CD4-positive, alpha-beta T cell treated with Interleukin-1 beta for 1 hour (primary cell): Measurements from ENCODE around the gene IGFL1.
"Not testable (repeated sequence)": the region's sequence is repeated elsewhere in the genome, so short reads cannot be mapped to it uniquely, and the experiment has no call there.

ENCODE experiments used
- DNase-seq, 2 donors: peaks; one replicate each; pipeline ENCODE4 v3.0.0-alpha.2; 2020 to 2022

The IGFL1 gene

GRCh38 chr19:46229442-46229841 lies at the start of gene IGFL1:
Gene IGFL1, plus strand, starts transcription at chr19:46229742. Its CDS starts 33 bp downstream, at chr19:46229775.
- DNase-seq: no peak

- DNase-seq: peak in 1 of 2 donors; percentile 8
These were observed 48.7 kb upstream of the IGFL1 start for GRCh38 chr19:46180701-46181387.

- peak in 1 of 2 donors; percentile 51 for DNase-seq
These were observed 48.2 kb upstream of the IGFL1 start for GRCh38 chr19:46181388-46181779.

GRCh38 chr19:46182476-46182875 lies 47.1 kb upstream of the IGFL1 start:
- no peak for DNase-seq

GRCh38 chr19:46184775-46185710 lies 44.5 kb upstream of the IGFL1 start:
- not testable (repeated sequence) for DNase-seq

GRCh38 chr19:46186101-46186716 lies 43.3 kb upstream of the IGFL1 start:
- DNase-seq: no peak

- no peak for DNase-seq
These were observed 42.8 kb upstream of the IGFL1 start for GRCh38 chr19:46186717-46187101.

GRCh38 chr19:46189971-46190888 lies 39.3 kb upstream of the IGFL1 start:
- no peak for DNase-seq

GRCh38 chr19:46191356-46191755 lies 38.2 kb upstream of the IGFL1 start:
- DNase-seq: no peak

- no peak for DNase-seq
These were observed 37.6 kb upstream of the IGFL1 start for GRCh38 chr19:46191972-46192371.

GRCh38 chr19:46192626-46192991 lies 36.9 kb upstream of the IGFL1 start:
- not testable (repeated sequence) for DNase-seq

GRCh38 chr19:46192992-46193650 lies 36.4 kb upstream of the IGFL1 start:
- DNase-seq: peak in 1 of 2 donors; percentile 67

- no peak for DNase-seq
These were observed 35.9 kb upstream of the IGFL1 start for GRCh38 chr19:46193678-46194077.

GRCh38 chr19:46195104-46195503 lies 34.4 kb upstream of the IGFL1 start:
- no peak for DNase-seq

GRCh38 chr19:46195919-46196318 lies 33.6 kb upstream of the IGFL1 start:
- not testable (repeated sequence) for DNase-seq

GRCh38 chr19:46196410-46197124 lies 33.0 kb upstream of the IGFL1 start:
- DNase-seq: no peak

- DNase-seq: no peak
These were observed 32.0 kb upstream of the IGFL1 start for GRCh38 chr19:46197314-46198070.

GRCh38 chr19:46198756-46199155 lies 30.8 kb upstream of the IGFL1 start:
- DNase-seq: no peak

- no peak for DNase-seq
These were observed 27.9 kb upstream of the IGFL1 start for GRCh38 chr19:46201454-46202310.
